Stimulated activated CD8-positive, alpha-beta memory T cell treated with anti-CD3 and anti-CD28 coated beads, Interleukin-12 subunit alpha, Interleukin-12 subunit beta, amount 100 ng/mL, for 24 hours (primary cell): ENCODE data around the gene TJAP1.
"Not testable (repeated sequence)": the region's sequence is repeated elsewhere in the genome, so short reads cannot be mapped to it uniquely, and the experiment has no call there.

Experiments used
- DNase-seq: peaks from one replicate; pipeline ENCODE4 v3.0.0-alpha.2; 2020; ENCODE audit errors: extremely low read depth

Gene TJAP1

DNA sequence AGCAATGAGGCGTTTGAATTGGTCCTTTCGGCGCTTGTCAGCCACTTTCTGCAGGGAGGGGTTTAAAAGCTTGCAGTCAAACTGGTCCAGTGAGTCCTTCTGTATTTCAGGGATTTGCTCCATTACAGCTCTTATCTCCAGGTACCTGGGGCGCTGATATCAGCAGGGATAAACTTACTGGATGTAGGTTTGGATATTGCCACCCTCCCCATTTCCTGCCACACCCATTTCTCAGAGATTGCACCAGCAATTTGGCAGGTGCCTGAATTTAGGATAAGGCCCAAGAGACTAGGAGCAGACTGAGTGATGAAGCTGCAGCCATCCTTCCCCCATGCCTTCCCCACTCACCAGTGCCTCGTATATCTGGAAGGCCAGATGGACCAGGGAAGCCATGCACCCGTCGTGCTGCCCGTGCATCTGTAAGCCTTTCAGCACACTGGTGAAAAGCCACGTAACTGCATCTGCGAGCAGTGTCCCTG lies 47.2 kb downstream of the TJAP1 start:
- DNase-seq, result no peak

DNA sequence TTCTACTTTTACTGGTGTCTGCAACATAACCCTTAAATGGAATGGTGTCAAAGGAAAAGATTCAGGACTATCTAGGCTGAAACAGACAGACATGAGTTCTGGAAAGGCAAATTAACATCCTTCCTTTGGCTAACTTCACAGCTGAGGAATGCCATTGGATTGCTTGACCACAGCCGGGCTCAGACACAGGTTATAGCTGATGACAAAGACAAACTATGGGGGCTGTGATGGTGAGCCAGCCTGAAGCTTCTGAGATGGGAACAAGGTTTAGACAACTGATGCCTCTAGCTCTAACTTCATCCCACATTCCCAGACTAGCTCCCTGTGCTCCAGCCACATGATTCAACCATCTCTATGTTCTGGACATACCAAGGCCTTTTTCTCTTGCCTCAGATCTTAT lies 54.8 kb downstream of the TJAP1 start:
- no peak for DNase-seq

DNA sequence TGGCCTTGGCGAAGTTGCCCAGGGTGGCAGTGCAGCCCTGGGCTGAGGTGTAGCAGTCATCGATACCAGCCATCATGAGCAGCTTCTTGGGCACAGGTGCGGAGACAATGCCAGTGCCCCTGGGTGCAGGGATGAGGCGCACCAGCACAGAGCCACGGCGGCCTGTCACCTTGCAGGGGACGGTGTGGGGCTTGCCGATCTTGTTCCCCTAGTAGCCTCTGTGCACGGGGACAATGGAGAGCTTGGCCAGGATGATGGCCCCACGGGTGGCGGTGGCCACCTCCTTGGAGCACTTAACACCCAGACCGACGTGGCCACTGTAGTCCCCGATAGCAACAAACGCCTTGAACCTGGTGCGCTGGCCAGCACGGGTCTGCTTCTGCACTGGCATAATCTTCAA lies 61.6 kb downstream of the TJAP1 start:
- not testable (repeated sequence) for DNase-seq

DNA sequence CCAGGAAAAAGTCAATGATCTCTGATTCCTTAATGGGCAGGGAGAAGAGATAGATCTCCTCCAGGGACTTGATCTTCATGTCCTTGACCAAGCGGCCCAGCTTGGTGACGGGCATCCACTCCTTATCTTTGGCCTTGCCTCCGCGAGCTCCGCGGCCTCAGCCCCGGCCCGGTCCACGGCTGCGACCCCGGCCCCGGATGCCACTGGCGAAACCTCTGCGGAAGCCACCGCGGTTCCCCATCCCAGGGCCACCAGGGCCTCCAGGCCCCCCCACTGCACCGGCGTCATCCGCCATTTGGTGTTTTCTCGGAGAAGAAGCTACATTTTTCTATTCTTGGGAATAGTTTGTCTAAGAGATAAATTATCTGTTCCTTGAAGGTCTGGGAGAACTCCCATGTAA lies 62.0 kb downstream of the TJAP1 start:
- DNase-seq, result not testable (repeated sequence)

DNA sequence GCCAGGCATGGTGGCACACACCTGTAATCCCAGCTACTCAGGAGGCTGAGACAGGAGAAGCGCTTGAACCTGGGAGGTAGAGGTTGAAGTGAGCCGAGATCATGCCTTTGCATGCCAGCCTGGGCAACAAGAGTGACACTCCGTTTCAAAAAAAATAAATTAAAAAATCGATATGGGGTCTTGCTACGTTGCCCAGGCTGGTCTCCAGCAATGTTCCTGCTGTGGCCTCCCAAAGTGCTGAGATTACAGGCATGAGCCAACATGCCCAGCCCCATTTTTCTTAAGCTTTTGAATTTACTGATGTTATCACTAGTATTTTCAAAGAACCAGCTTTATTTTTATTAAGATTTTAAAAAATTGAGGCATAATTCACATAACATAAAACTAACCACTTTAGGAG lies 63.1 kb downstream of the TJAP1 start:
- no peak for DNase-seq

DNA sequence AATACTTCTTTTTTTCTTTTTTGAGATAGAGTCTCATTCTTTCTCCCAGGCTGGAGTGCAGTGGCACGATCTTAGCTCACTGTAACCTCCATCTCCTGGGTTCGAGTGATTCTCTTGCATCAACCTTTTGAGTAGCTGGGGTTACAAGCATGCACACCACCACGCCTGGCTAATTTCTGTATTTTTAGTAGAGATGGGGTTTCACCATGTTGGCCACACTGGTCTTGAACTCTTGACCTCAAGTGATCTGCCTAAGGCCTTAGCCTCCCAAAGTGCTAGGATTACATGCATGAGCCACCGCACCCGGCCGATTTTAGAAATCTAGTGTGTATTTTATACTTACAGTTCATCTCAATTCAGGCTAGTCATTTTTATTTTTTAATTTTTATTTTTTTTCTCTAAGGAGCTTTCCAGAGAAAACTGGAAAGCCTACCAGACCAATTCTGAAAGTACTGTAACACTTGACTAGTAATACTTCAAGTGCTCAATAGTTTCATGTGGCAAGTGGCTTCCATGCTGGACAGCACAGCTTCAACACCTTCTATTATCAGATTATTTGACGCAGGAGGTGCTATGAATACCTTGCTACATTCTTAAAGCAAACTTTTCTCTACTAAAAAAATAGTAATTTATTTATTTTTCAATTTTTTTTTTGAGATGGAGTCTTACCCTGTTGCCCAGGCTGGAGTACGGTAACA lies 64.6 kb downstream of the TJAP1 start:
- no peak for DNase-seq

DNA sequence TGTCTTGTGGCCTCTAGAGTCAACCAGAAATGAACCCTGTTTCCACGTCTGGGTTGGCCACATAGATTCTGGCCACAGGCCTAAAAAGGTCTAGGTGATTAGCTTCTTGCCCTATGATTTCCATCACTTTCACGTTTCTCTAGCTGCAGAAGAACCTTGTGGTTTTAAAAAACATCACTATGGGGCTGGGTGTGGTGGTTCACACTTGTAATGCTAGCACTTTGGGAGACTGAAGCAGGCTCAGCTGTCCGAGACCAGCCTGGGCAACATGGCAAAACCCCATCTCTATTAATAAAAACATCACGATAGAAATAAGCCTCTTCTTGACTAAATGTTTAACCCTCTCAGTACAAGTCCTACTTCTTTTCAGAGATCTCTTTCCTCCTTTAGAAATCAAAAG lies 67.1 kb downstream of the TJAP1 start:
- no peak for DNase-seq

DNA sequence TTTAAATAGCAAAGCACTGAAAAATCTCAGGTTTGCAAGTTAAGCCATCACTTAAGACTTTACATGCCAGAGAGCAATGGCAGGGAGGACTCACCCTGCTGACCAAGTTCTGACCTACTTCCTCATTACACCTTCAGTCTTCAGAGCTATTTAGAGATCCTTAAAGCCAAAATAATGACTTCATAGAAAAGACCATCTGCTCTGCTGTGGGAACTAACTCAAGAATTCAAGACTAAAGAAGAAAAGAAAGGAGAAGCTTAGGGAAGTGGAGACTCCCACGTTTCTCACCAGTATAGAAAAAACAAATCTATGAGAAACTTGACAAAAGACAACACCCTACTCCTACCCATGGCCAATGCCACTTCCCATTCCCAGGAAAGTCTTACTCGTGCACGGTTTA lies 69.9 kb downstream of the TJAP1 start:
- no peak for DNase-seq
